HEK293T (cell line): Measurements from ENCODE around the gene LTB4R2.

Source experiments
- CTCF ChIA-PET: fragments of 350-600 bp; formaldehyde crosslinking; extraction: SDS; loops from one replicate; lab custom pipeline; 2021; ENCODE audit warnings: antibody characterized with exemption, inconsistent platforms; lab: Yijun Ruan, JAX
- POLR2A ChIA-PET: fragments of 350-600 bp; formaldehyde crosslinking; extraction: SDS; loops from one replicate; lab custom pipeline; 2020; ENCODE audit warnings: antibody characterized with exemption, inconsistent platforms; lab: Yijun Ruan, JAX
- DNase-seq: peaks from one replicate; pipeline ENCODE4 v3.0.0; 2012; ENCODE audit warnings: mixed read lengths; ENCODE audit errors: extremely low spot score
- ARNT ChIP-seq: fragments of 450-650 bp; IDR thresholded peaks from 2 replicates; pipeline ENCODE4 v1.6.1; 2017; ENCODE audit warnings: mild to moderate bottlenecking
- BHLHE40 ChIP-seq: fragments of 450-650 bp; IDR thresholded peaks from 2 replicates; pipeline ENCODE4 v1.6.1; 2016; ENCODE audit warnings: mild to moderate bottlenecking, moderate library complexity, borderline replicate concordance
- CTBP1 ChIP-seq: fragments of 450-650 bp; IDR thresholded peaks from 2 replicates; pipeline ENCODE4 v1.6.1; 2016; ENCODE audit warnings: borderline replicate concordance
- ELF4 ChIP-seq: fragments of 450-650 bp; IDR thresholded peaks from 2 replicates; pipeline ENCODE4 v1.6.1; 2017; ENCODE audit warnings: antibody characterized with exemption
- FOXA1 ChIP-seq: fragments of 450-650 bp; IDR thresholded peaks from 2 replicates; pipeline ENCODE4 v1.6.1; 2016; ENCODE audit warnings: mild to moderate bottlenecking
- FOXK2 ChIP-seq: fragments of 450-650 bp; IDR thresholded peaks from 2 replicates; pipeline ENCODE4 v1.6.1; 2016; ENCODE audit warnings: mild to moderate bottlenecking
- FOXM1 ChIP-seq: fragments of 450-650 bp; IDR thresholded peaks from 2 replicates; pipeline ENCODE4 v1.6.1; 2017; ENCODE audit warnings: mild to moderate bottlenecking, borderline replicate concordance
- HDGF ChIP-seq: fragments of 450-650 bp; IDR thresholded peaks from 2 replicates; pipeline ENCODE4 v1.6.1; 2017; ENCODE audit warnings: antibody characterized with exemption, borderline replicate concordance
- L3MBTL2 ChIP-seq: fragments of 450-650 bp; conservative IDR thresholded peaks from 2 replicates; pipeline ENCODE4 v1.6.1; 2016; ENCODE audit warnings: mild to moderate bottlenecking
- LEF1 ChIP-seq: fragments of 450-650 bp; IDR thresholded peaks from 2 replicates; pipeline ENCODE4 v1.6.1; 2017; ENCODE audit warnings: mild to moderate bottlenecking, borderline replicate concordance
- NFRKB ChIP-seq: fragments of 450-650 bp; IDR thresholded peaks from 2 replicates; pipeline ENCODE4 v1.6.1; 2016; ENCODE audit warnings: mild to moderate bottlenecking, moderate library complexity
- PKNOX1 ChIP-seq: fragments of 450-650 bp; IDR thresholded peaks from 2 replicates; pipeline ENCODE4 v1.6.1; 2016
- SP1 ChIP-seq: fragments of 450-650 bp; IDR thresholded peaks from 2 replicates; pipeline ENCODE4 v1.6.1; 2017
- SUZ12 ChIP-seq: fragments of 450-650 bp; IDR thresholded peaks from 2 replicates; pipeline ENCODE4 v1.6.1; 2016; ENCODE audit warnings: mild to moderate bottlenecking
- TARDBP ChIP-seq: fragments of 450-650 bp; IDR thresholded peaks from 2 replicates; pipeline ENCODE4 v1.6.1; 2016
- ZNF384 ChIP-seq: fragments of 450-650 bp; IDR thresholded peaks from 2 replicates; pipeline ENCODE4 v1.6.1; 2016

The LTB4R2 gene

GRCh38 chr14:24335461-24336171 is 25.7 kb downstream of the LTB4R2 start:
- POLR2A ChIA-PET, result interaction anchor here (1.1 to 2.4 kb wide), 2 partner anchors 94 to 96 kb away, joined by 5 to 9 read pairs; partner anchors contain the start of genes CBLN3 and KHNYN
- TF ChIP-seq HDGF (no peak), TARDBP (no peak), NFRKB (no peak), FOXM1 (no peak)
- CTCF ChIA-PET, result interaction anchor here (1.0 to 9.6 kb wide), 4 partner anchors 10 to 100 kb away, joined by 3 to 145 read pairs (median 4); partner anchors contain the start of genes CBLN3 and KHNYN
- no peak for DNase-seq

GRCh38 chr14:24337144-24337823 is 27.3 kb downstream of the LTB4R2 start:
- ChIA-PET CTCF (interaction anchor here (1.3 to 3.2 kb wide), 3 partner anchors 8 to 99 kb away, joined by 5 to 13 read pairs (median 6); no protein-coding TSS in a partner anchor), POLR2A (interaction anchor here (0.6 to 2.4 kb wide), 5 partner anchors 93 to 105 kb away, joined by 3 to 9 read pairs (median 4); partner anchors contain the start of genes CBLN3 and KHNYN)
- TF ChIP-seq ZNF384 (no peak), SP1 (no peak), PKNOX1 (no peak), BHLHE40 (no peak), L3MBTL2 (no peak)
- DNase-seq, result no peak

GRCh38 chr14:24337824-24338175 is 27.9 kb downstream of the LTB4R2 start:
- TF ChIP-seq ELF4 (no peak), SUZ12 (no peak), FOXA1 (no peak), CTBP1 (no peak), LEF1 (no peak), HDGF (no peak), BHLHE40 (no peak), FOXK2 (no peak), ZNF384 (no peak), ARNT (no peak), TARDBP (no peak), NFRKB (no peak), SP1 (no peak), FOXM1 (no peak), PKNOX1 (no peak), L3MBTL2 (no peak)
- no peak for DNase-seq
- CTCF ChIA-PET, result interaction anchor here (1.3 to 3.2 kb wide), 2 partner anchors 94 to 99 kb away, joined by 5 to 13 read pairs; no protein-coding TSS in a partner anchor
- POLR2A ChIA-PET, result interaction anchor here (0.6 to 1.5 kb wide), 6 partner anchors 9 to 104 kb away, joined by 3 to 4 read pairs (median 3); partner anchors contain the start of gene KHNYN

GRCh38 chr14:24338843-24339242 is 28.9 kb downstream of the LTB4R2 start:
- no peak for DNase-seq
- ChIA-PET CTCF (interaction anchor here (3.2 kb wide), 1 partner anchor 93 kb away, joined by 13 read pairs; no protein-coding TSS in a partner anchor), POLR2A (interaction anchor here (0.7 to 1.0 kb wide), 3 partner anchors 8 to 93 kb away, joined by 3 read pairs; partner anchors contain the start of gene KHNYN)
- TF ChIP-seq PKNOX1 (no peak), SUZ12 (no peak), ARNT (no peak), LEF1 (no peak), FOXM1 (no peak), CTBP1 (no peak), TARDBP (no peak), L3MBTL2 (no peak), NFRKB (no peak), FOXK2 (no peak), ZNF384 (no peak), ELF4 (no peak), HDGF (no peak), FOXA1 (no peak), BHLHE40 (no peak), SP1 (no peak)

GRCh38 chr14:24339284-24340151 is 29.6 kb downstream of the LTB4R2 start, which contains the start of gene RIPK3:
TSS of gene RIPK3 (minus strand) at chr14:24339991. CDS start at chr14:24339826, 165 bp downstream.
- ChIA-PET CTCF (interaction anchor here (0.7 to 3.2 kb wide), 4 partner anchors 27 to 97 kb away, joined by 3 to 13 read pairs (median 4); no protein-coding TSS in a partner anchor), POLR2A (interaction anchor here (1.0 kb wide), 2 partner anchors 12 to 90 kb away, joined by 3 read pairs; partner anchors contain the start of gene KHNYN)
- no peak for DNase-seq
- TF ChIP-seq SP1 (no peak), ARNT (no peak), CTBP1 (no peak), LEF1 (no peak), ZNF384 (no peak), SUZ12 (no peak), TARDBP (no peak), NFRKB (no peak), FOXK2 (no peak), FOXM1 (no peak), PKNOX1 (no peak), FOXA1 (no peak), L3MBTL2 (no peak), ELF4 (no peak), HDGF (no peak), BHLHE40 (no peak)
